ENCODE data around the gene EZH2.

Gene EZH2

DNA sequence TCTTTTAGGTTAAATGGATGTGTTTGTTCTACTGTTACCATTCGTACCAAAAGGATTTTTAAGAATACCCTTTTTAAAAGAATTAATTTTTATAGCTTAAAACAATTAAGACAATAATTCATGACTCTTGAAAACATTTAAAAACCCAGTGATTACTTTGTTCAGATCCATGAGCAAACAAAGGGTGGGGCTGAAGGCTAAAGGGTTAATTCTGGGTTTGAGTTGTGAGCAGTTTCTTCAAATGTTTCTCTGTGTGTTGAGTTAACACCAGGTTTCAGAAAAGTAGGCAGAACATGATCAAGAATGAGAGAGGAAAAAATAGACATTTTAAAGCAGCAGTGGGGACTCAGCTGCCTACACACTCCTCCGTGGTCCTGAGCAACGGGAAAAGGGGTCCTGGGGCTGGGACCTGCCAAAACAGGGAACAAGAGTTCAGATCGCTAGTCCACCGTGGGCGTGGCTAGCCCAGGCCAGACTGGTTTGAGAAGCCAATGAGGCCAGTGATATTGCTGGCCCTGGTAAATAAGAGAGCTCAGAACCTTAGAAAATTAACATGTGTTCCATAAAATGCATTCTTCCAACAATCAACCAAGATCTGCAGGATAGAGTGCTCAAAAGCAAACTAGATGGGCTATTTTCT, 14.9 kb upstream of the EZH2 start:
- peak; percentile 40 for DNase-seq (ENCODE audit: low spot score)

DNA sequence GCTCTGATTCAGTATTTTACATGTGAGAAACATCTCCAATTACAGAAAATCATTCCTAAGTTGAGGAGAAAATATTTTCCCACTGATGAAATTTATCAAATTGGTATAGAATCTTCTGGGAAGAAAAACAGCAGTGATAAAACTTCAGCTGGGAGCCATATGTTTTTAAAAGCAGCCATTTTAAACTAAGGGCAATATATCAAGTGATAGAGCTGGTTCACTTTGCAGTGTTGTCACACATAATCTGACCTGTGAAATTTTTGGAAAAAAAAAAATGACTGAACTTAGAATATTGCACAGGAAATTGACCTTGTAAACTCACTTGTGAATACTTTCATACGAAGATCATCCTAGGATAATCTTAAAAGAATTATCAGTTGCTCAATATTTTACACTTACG, 10.5 kb upstream of the EZH2 start:
- DNase-seq (ENCODE audit: low spot score): no peak

DNA sequence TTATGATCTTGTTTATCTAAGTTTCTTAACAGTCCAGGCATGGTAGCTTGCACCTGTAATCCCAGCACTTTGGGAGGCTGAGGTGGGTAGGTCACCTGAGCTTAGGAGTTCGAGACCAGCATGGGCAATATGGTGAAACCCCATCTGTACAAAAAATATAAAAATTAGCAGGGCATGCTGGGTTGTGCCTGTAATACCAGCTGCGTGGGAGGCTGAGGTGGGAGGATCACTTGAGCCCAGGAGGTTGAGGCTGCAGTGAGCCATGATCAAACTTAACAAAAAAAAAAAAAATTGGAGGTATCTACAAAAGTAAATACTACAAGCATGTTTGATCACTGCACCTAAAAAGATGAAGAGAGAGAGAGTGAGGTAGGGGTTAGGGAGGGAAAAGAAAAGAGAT, 9.0 kb upstream of the EZH2 start:
- DNase-seq (ENCODE audit: low spot score): no peak

DNA sequence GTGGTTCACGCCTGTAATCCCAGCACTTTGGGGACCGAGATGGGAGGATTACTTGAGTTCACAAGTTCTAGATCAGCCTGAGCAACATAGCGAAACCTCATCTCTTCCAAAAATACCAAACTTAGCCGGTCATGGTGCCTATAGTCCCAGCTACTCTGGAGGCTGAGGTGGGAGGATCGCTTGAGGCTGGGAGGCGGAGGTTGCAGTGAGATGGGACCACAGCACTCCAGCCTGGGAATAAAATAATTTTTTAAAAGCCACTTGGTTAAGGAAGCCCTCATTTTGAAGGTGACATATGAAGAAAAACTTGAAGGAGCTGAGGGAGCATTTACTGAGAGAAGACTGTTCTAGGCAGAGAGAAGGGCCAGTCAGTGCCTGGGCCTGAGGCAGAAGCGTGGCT, 4.2 kb upstream of the EZH2 start:
- no peak for DNase-seq (ENCODE audit: low spot score)

DNA sequence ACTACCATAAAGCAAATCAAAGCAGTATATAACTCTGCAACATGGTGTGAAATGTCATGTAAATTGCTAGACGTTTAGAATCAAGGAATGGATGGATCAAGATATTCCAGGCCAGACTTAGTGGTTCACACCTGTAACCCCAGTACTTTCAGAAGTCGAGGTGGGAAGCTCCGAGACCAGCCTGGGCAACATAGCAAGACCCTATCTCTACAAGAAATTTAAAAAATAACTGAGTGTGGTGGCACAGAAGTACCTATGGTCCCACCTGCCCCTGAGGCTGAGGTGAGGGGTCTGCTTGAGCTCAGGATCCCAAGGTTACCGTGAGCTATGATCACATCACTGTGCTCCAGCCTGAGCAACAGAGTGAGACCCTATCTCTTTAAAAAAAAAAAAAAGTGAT, 2.8 kb upstream of the EZH2 start:
- no peak for DNase-seq (ENCODE audit: low spot score)

DNA sequence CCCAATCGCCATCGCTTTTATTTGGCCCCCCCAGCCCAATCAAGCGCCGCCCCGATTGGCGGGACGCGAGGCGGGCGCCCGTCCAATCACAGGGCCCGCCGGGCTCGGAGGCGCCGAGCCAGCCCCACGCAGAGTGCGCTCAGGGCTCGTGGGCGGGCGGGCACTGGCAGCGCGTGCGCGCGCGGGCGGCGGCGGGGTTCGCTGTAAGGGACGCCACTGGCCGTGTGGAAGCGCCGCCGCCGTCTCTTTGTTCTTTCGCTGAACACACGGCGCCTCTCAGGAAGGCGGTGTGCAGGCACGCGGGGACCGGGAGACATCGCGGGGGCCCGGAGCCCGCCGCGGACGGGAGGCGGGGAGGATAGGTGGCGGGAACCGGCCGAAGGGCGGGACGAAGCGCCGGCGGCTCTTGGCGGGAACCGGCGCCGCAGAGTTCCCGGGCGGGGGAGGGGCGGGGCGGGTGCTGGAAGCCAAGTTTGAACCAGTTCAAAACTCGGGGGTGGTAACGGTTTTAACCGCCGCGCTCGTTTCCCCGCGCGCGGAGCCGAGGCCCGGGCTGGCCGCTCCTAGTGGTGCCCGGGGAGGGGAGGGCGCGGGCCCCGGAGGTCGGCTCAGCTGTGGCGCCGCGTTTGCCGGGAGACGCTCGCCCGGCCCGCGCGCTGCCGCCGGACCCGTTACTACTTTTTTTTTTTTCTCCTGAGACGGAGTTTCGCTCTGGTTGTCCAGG, 370 bp upstream of the EZH2 start:
- DNase-seq (ENCODE audit: low spot score): peak; percentile 97

DNA sequence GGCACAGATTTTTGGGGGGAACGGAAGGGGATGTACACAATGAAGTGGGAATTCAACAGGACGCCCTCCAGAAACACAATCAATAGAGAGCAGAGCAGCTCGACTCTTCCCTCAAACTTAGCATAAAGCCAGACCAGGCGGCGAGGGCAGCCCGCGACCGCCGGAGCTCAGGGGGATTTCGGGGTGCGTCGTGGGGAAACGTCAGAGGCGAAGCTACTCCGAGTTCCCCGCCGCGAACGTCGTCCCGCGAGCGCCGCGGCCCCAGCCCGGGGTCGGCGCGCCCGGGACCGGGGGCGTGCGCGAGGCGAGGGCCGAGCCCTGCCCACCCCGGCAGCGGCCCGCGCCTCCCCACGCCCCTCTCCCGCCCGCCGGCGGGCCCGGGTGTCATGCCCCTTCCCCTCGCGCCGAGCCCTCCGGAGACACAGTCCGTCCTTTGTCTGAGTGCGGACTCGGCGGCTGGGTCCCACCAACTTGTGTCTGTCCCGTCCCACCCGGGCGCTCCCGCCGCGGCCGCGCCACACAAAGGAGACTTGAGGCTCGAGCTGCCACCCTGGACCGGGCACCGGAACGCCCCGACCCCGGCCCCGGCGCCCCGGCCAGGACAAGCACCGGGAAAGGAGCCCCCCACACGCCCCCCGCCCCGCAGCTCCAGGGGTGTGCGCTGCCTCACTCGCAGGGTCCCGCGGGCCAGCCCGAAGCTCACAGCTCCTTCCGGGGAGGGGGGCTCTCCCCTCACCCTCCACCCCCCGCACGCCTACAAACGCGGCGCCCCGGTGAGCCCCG, 634 bp downstream of the EZH2 start:
- peak; percentile 47 for DNase-seq (ENCODE audit: low spot score)

DNA sequence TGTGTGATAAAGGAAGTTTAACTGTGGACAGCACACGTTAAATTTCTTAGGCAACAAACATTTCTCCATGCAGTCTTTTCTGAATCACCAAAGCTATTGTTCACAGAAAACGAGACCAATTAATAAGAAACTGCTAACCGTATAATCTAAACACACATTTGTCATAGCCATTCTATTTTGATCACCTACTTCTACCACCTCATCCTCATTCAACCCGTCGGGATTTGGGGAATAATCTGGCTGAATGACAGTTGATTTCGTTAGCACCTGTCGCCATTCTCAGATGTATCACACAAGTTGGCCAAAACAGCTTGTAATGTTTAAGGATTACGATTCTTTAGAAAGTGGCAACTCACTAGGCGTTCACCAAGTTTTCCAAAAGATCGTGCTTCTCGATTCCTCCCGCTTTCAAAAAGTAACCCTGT, 1.2 kb downstream of the EZH2 start:
- DNase-seq (ENCODE audit: low spot score): no peak

DNA sequence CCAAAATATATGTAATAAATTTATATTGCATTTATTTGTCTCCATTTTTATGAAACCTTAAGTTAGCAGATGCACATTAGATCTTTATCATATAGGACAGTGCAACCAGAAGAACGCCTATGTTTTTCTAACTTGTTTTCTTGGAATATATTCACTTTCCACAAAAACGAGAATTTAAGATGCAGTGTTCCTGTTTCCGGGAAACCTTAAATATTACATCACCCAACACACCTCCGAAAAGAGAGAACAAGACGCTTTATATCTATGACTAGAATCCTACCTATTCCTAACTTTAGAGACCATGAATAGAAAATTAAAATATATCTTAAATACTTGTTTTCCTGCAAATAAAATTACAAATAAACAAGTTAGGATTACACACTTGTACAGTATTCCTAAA, 1.9 kb downstream of the EZH2 start:
- DNase-seq (ENCODE audit: low spot score): no peak

DNA sequence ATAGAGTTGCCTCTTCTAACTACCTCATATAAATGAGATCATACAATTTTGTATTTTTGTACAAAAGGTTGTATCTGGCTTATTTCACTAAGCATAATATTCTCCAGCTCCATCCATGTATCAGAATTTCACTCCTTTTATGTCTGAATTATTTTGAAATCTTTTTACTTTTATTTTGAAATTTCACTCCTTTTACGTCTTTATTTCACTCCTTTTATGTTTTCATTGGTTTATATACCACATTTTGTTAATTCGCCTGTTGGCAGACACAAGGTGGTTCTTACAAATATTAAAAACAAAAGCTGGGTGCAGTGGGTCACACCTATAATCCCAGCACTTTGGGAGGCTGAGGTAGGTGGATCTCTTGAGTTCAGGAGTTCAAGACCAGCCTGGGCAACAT, 5.8 kb downstream of the EZH2 start:
- no peak for DNase-seq (ENCODE audit: low spot score)

DNA sequence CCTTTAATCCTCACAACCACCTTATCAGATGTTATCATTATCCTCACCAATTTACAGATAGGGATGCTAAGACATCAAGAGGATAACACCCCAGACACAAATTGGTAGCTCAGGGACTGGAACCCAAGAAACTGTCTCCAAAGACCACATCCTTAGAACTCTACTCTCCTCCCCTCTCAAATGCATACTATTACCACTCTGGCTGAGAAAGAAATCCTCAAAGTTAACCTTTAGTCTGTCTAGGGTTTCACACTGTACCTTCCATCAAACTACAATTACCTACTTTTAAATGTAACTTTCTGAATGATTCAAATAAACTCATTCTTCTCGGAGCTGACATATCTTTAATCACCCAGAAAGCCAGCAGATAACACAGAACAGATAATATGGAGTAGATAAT, 6.6 kb downstream of the EZH2 start:
- no peak for DNase-seq (ENCODE audit: low spot score)

DNA sequence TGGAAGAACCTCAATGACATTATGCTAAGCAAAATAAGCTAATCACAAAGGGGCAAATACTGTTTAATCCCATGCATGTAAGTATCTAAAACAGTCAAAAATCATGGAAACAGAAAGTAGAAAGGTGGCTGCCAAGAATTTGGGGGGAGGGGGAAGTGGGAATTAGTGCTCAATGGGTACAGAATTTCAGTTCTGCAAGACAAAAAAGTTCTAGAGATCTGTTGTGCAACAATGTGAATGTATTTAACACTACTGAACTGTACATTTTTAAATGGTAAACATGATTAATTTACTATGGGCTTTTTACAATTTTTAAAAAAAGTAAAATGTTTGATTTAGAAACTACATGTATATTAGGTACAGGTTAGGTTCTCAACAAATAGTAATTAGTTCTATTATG, 11.9 kb downstream of the EZH2 start:
- DNase-seq (ENCODE audit: low spot score): no peak

DNA sequence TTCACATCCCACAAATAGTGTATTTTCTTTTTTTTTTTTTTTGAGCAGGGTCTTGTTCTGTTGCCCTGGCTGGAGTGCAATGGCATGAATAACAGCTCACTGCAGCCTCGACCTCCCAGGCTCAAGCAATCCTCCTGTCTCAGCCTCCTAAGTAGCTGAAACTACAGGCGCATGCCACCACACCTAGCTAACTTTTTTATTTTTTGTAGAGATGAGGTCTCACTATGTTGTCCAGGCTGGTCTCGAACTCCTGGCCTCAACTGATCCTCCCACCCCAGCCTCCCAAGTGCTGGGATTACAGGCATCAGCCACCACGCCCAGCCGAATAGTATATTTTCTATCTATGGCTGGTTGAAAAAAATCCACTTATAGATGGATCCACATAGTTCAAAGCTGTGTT, 12.5 kb downstream of the EZH2 start:
- no peak for DNase-seq (ENCODE audit: low spot score)

DNA sequence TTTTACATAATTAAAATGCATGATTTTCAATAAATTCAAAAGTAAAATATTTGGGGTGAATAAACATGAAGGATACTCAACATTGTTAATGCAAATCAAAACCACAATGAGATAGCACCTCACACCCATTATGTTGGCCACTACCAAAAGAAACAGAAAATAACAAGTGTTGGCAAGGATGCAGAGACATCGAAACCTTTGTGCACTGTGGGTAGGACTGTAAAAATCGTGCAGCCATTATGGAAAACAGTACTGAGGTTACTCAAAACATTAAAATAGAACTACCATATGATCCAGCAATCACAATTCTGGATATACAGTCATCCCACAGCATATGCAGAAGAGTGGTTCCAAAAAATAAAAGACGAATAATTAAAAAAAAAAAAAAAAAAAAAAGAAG, 13.1 kb downstream of the EZH2 start:
- DNase-seq (ENCODE audit: low spot score): no peak

DNA sequence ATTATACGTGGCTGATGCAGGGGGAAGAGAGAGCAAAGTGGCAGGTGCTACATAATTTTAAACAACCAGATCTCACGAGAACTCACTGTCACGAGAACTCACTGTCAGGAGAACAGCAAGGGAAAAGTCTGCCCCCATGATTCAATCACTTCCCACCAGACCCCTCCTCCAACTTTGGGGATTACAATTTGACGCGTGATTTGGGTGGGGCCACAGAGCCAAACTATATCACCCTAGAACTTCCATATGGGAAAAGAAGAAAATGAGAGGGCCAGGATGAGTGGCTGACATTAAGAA, 15.8 kb downstream of the EZH2 start:
- no peak for DNase-seq (ENCODE audit: low spot score)

DNA sequence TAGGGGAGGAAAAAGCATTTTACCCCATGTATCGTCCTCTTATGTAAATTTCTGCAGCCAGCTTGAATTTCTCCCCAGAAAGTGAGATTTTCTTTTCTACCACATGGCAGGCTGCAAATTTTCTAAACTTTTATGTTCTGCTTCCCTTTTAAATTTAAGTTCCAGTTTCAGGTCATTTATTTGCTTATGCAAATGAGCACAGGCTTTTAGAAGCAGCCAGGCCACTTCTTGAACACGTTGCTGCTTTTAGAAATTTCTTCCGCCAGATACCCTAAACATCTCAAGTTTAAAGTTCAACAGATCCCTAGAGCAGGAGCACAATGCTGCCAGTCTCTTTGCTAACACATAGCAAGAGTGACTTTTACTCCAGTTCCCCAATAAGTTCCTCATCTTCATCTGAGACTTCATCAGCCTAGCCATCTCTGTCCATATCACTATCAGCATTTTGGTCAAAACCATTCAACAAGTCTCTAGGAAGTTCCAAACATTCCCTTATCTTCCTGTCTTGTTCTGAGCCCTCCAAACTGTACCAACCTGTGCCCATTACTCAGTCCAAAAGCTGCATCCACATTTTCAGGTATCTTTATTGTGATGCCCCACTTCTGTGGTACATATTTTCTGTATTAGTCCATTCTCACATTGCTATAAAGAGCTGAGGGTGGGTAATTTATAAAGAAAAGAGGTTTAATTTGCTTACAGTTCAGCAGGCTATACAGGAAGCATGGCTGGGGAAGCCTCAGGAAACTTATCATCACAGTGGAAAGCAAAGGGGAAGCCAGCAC, 16.3 kb downstream of the EZH2 start:
- DNase-seq (ENCODE audit: low spot score): no peak

DNA sequence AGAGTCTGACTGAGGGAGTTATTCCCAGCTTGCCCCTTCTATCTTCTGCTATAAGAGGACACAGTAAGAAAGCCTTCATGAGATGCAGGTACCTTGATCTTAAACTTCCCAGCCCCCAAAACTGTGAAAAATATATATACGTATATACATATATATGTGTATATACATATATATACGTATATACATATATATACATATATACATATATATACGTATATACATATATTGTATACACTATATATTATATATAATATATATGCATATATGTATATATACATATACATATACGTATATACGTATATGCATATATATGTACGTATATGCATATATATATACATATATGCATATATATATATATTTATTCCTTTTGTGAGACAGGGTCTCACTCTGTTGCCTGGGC, 17.7 kb downstream of the EZH2 start:
- no peak for DNase-seq (ENCODE audit: low spot score)

DNA sequence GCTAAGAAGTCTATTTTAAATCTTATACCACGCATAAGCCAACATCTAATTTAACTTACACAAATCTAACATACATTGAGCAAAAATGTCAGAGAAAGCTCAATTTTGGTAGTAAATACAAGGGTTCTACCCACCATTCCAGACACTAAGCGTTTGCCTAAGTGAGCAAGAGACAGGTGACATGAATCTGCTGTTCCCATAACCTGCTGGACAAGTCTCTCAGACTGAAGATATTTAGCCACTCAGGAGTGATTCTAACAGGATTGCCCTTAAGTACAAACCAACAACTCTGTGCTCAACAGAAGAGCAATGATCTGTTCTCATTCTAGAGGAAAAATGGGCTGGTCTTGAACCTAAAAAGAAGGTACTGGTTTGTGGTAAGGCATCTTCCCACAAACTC, 18.8 kb downstream of the EZH2 start:
- no peak for DNase-seq (ENCODE audit: low spot score)

DNA sequence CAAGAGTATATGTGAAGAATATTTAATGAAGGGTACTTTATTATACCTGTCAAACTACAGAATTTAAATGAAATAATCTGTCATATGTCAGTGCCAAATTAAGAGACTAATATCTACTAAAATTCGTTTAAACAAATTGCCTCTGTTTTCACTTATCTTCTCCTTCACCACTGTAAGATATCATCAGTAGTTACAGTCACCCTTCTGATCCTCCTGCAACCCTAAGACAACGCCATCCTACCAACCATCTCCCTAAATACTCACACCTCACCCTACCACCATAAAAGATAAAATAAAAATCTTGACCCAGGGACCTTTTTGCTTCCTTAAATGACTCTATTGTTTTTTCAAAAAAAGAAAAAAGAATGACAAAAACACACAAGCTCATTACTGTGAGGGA, 20.8 kb downstream of the EZH2 start:
- DNase-seq (ENCODE audit: low spot score): no peak

DNA sequence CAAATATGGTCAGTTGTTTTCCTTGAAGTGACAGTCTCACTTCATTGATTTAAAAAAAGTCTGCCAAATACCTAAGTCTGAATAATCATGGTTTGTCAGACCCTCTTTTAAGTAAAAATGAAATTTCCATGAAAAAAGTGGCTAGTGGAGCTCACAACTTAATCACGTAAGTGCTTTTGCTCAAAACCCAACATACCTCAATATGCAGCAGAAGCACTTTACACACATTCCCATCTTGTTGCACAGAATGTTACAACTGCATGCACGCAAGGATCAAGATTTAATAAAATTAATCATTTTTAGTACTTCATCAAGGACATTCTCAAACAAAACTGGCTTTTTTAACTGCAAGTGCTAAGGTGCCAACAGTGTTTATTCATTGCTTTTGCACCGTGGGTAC, 21.6 kb downstream of the EZH2 start:
- no peak for DNase-seq (ENCODE audit: low spot score)

DNA sequence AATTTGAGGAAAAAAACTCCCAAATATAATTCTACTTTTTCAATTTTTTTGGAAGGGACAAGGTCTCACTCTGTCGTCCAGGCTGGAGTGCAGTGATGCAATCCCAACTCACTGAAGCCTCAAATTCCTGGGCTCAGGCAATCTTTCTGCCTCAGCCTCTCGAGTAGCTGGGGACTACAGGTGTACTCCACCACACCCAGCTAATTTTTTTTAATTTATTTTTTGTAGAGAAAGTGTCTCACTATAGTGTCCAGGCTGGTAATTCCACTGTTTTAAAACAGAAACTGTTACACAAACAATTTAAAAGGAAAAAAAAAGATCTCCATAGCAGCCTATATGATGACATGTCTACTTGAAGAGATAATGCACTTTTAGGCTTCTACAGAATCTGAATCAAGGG, 25.6 kb downstream of the EZH2 start:
- DNase-seq (ENCODE audit: low spot score): no peak

DNA sequence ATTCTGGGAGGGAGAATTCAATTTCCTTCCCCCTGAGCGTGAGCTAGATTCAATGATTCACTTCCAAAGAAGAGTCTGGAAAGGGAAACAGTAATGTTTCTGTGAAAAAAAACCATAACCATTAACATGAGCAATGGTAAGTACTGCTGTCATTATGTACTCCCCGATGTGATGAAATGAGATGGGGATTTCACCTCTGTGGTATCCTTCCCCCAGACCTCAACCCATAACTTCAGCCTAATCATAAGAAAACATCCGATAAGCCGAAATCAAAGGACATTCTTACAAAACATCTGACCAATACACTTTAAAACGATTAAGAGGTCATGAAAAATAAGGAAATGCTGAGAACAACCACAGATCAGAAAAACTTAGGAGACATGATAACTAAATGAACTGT, 27.2 kb downstream of the EZH2 start:
- no peak for DNase-seq (ENCODE audit: low spot score)

DNA sequence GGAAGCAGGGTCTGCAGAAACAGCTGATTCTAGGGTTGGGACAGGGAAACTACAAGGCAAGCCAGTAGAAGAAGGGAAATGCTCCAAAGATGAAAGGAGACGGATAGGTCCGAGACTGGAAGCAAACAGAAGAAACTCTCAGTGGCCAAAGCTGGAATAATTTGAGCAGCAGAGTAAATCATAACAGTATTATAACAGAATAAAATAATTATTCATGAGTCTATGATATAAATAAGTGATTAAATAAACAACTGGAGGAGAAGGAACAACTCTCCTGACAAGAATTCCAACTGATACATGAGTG, 27.6 kb downstream of the EZH2 start:
- DNase-seq (ENCODE audit: low spot score): no peak

Data from iPS-NIHi11 (cell line).